Measurements from ENCODE around the gene FIBCD1. TPM values are rescaled to one million over a fixed set of nuclear protein-coding genes. Genes with fewer than 3 reads are reported as not detected.

Gene FIBCD1
- total and polyA plus RNA-seq, 9 of the 15 experiments (the other 6 are each of a cell fraction or from before 2014, with no cell fraction given) = 0.53 to 1.2 (median 0.95) TPM; not detected in 4

GRCh38 chr9:130868230-130868629 is 70.8 kb downstream of the FIBCD1 start (continued):
- TF ChIP-seq HDAC1 (IDR thresholded peaks at IDR 0.05) (no peak), MAFK (IDR thresholded peaks at IDR 0.05; ENCODE audit: low read length) (no peak), EWSR1 (IDR thresholded peaks at IDR 0.05; ENCODE audit: borderline replicate concordance, low read depth, partially characterized antibody) (no peak), ZNF133 (CRISPR knock-in tag; IDR thresholded peaks at IDR 0.05) (no peak), ZSCAN29 (IDR thresholded peaks at IDR 0.05) (no peak), ZNF197 (CRISPR knock-in tag; IDR thresholded peaks at IDR 0.05; ENCODE audit: low read depth) (no peak)

- Histone ChIP-seq H3K9me1 (ENCODE audit: control insufficient read depth, insufficient read depth, low read length) (peaks cover 3% of the 10 kb centered on the region), H3K9ac (ENCODE audit: insufficient read depth in 1 of 2, low read depth in 2 of 2, low read length in 2 of 2) (peak overlapping the region in 1 of 2 experiments; percentile 2; a peak in 2 of 4 replicates), H3K27ac (ENCODE audit: extremely low read depth, low read depth, low read length) (no peak overlapping the region), H4K20me1 (replicated peaks; ENCODE audit: control insufficient read depth, insufficient read depth, low read length) (peaks cover 55% of the 10 kb centered on the region), H3K9me3 (replicated peaks; ENCODE audit: control insufficient read depth, insufficient read depth, low read depth, low read length) (no peaks in the 10 kb centered on the region), H3K4me2 (ENCODE audit: insufficient read depth, low read length) (no peak overlapping the region), H3K36me3 (ENCODE audit: control insufficient read depth, insufficient read depth, low read length) (peaks cover 47% of the 10 kb centered on the region), H3K79me2 (ENCODE audit: control insufficient read depth, insufficient read depth, low read length) (no peaks in the 10 kb centered on the region), H3K27me3 (ENCODE audit: control insufficient read depth in 2 of 2, insufficient read depth in 2 of 2, low read length in 2 of 2) (no peaks in the 10 kb centered on the region), H3K4me3 (no peak overlapping the region), H3K4me1 (replicated peaks in 1 of 2; ENCODE audit: control insufficient read depth in 2 of 2, insufficient read depth in 2 of 2, low read length in 2 of 2) (peaks cover 0 to 4% of the 10 kb centered on the region in 2 experiments; a peak in 2 of 5 replicates), H2AFZ (ENCODE audit: low read depth, low read length) (no peak overlapping the region)
- intact Hi-C loops (cut with micrococcal nuclease) (loop anchor here (2.0 kb wide), 1 partner anchor 43 kb away; no protein-coding TSS in a partner anchor), in situ Hi-C loops (cut with MboI) (loop anchor here (10.0 kb wide), 1 partner anchor 413 kb away; no protein-coding TSS in a partner anchor)
- ATAC-seq (no peak), FAIRE-seq (no peak), DNase-seq (ENCODE audit: extremely low read depth in 1 of 4, low spot score in 3 of 4) (peak in 1 of 4 experiments; percentile 50)
- ChIA-PET POLR2A (interaction anchor here (0.6 to 15.4 kb wide), 20 partner anchors 9 to 293 kb away, joined by 3 to 220 read pairs (median 4); partner anchors contain the start of gene NUP214), CTCF (ENCODE audit: low intra/inter-chr PET ratio) (interaction anchor here (1.2 to 15.1 kb wide), 5 partner anchors 72 to 179 kb away, joined by 3 to 636 read pairs (median 135); partner anchors contain the start of gene FIBCD1)
- no TSS peak for BruUV-seq (replicated peaks)
- TF ChIP-seq FOXA1 (IDR thresholded peaks at IDR 0.05; ENCODE audit: borderline replicate concordance) = no peak
- TF ChIP-seq, protein P1, sequence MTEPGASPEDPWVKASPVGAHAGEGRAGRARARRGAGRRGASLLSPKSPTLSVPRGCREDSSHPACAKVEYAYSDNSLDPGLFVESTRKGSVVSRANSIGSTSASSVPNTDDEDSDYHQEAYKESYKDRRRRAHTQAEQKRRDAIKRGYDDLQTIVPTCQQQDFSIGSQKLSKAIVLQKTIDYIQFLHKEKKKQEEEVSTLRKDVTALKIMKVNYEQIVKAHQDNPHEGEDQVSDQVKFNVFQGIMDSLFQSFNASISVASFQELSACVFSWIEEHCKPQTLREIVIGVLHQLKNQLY (CRISPR knock-in tag; conservative IDR thresholded peaks at IDR 0.05) = peak in 1 of 2 experiments; percentile 90; a peak in 1 of 4 replicates
- WGBS (ENCODE audit: insufficient coverage, low coverage, missing lambda C conversion rate) = 86% methylated on average over 9 of the region's 9 CpGs
Measured at GRCh38 chr9:130867556-130867955, 71.5 kb downstream of the FIBCD1 start.

Measured in K562 (cell line).